A549 (cell line): ENCODE results near the gene C2orf78.

Experiments
- CEBPB ChIP-seq, 2 experiments: fragments of >200 bp in 1 of 2; sonication (Bioruptor Twin) in 1 of 2; formaldehyde crosslinking in 1 of 2; IDR thresholded peaks; 2 replicates each; pipeline ENCODE4 v1.6.1; 2012 to 2016
- KDM1A ChIP-seq: fragments of 200-600 bp; sonication (generic); IDR thresholded peaks from 2 replicates; pipeline ENCODE4 v1.6.1; 2016; ENCODE audit warnings: low read depth, mild to moderate bottlenecking
- MYC ChIP-seq: IDR thresholded peaks from 2 replicates; pipeline ENCODE4 v1.6.1; 2012; ENCODE audit warnings: mild to moderate bottlenecking, inconsistent platforms, low read length, improper control_type of control experiment, borderline replicate concordance
- NPAS2 ChIP-seq: fragments of 250-450 bp; sonication (Bioruptor Pico); IDR thresholded peaks from 2 replicates; pipeline ENCODE4 v1.8.0; 2022; ENCODE audit warnings: mild to moderate bottlenecking, moderate library complexity, borderline replicate concordance
- POLR2A ChIP-seq: IDR thresholded peaks from 2 replicates; pipeline ENCODE4 v1.6.1; 2012; ENCODE audit warnings: mild to moderate bottlenecking, low read length
- RARB ChIP-seq: fragments of 250-450 bp; sonication (Bioruptor Pico); IDR thresholded peaks from 2 replicates; pipeline ENCODE4 v1.8.0; 2021; ENCODE audit warnings: mild to moderate bottlenecking, moderate library complexity
- TF ChIP-seq, protein P1 (sequence below): fragments of 250-450 bp; sonication (Bioruptor Pico); IDR thresholded peaks from 2 replicates; pipeline ENCODE4 v1.5.0; 2021; ENCODE audit warnings: mild to moderate bottlenecking, moderate library complexity, borderline replicate concordance
- TF ChIP-seq, protein P2 (sequence below): fragments of >200 bp; sonication (Bioruptor Twin); formaldehyde crosslinking; IDR thresholded peaks from 3 replicates; pipeline ENCODE4 v1.5.1; 2016
- TF ChIP-seq, protein P3 (sequence below): fragments of 200-600 bp; sonication (generic); IDR thresholded peaks from 2 replicates; pipeline ENCODE4 v1.6.1; 2016; ENCODE audit warnings: antibody characterized with exemption, mild to moderate bottlenecking, moderate library complexity

DNA sequence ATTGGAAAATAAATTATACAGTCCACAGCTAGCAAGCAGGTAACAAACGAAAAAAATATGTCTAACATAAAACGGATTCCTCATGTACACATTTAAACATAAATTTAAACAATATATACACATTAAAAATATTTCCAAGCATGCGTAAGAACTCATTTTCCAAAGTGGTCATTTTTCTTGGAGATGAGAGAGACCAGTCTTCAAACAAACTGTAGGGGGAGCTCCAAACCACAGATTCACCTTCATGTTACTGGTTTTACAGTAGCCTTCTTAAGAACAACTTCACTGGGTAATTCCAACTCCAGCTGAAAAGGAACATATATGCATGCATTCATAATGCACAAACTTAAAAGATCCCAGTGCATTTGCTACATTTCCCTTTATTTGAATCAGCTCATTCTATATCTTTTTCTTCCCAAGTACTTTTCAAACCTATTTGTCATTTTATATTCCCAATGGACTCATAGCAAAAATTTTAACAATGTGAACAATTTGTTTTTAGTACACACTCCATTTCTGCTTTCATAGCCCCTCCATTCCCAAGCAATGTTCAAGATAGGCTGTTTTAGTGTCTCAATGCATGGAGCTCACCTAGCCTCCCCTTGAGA is 40.0 kb downstream of the C2orf78 start:
- TF ChIP-seq, protein P1, sequence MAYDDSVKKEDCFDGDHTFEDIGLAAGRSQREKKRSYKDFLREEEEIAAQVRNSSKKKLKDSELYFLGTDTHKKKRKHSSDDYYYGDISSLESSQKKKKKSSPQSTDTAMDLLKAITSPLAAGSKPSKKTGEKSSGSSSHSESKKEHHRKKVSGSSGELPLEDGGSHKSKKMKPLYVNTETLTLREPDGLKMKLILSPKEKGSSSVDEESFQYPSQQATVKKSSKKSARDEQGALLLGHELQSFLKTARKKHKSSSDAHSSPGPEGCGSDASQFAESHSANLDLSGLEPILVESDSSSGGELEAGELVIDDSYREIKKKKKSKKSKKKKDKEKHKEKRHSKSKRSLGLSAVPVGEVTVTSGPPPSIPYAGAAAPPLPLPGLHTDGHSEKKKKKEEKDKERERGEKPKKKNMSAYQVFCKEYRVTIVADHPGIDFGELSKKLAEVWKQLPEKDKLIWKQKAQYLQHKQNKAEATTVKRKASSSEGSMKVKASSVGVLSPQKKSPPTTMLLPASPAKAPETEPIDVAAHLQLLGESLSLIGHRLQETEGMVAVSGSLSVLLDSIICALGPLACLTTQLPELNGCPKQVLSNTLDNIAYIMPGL (CRISPR knock-in tag): no peak
- TF ChIP-seq POLR2A: no peak
- TF ChIP-seq, protein P2, sequence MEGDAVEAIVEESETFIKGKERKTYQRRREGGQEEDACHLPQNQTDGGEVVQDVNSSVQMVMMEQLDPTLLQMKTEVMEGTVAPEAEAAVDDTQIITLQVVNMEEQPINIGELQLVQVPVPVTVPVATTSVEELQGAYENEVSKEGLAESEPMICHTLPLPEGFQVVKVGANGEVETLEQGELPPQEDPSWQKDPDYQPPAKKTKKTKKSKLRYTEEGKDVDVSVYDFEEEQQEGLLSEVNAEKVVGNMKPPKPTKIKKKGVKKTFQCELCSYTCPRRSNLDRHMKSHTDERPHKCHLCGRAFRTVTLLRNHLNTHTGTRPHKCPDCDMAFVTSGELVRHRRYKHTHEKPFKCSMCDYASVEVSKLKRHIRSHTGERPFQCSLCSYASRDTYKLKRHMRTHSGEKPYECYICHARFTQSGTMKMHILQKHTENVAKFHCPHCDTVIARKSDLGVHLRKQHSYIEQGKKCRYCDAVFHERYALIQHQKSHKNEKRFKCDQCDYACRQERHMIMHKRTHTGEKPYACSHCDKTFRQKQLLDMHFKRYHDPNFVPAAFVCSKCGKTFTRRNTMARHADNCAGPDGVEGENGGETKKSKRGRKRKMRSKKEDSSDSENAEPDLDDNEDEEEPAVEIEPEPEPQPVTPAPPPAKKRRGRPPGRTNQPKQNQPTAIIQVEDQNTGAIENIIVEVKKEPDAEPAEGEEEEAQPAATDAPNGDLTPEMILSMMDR: peak; percentile 97
- TF ChIP-seq, protein P3, sequence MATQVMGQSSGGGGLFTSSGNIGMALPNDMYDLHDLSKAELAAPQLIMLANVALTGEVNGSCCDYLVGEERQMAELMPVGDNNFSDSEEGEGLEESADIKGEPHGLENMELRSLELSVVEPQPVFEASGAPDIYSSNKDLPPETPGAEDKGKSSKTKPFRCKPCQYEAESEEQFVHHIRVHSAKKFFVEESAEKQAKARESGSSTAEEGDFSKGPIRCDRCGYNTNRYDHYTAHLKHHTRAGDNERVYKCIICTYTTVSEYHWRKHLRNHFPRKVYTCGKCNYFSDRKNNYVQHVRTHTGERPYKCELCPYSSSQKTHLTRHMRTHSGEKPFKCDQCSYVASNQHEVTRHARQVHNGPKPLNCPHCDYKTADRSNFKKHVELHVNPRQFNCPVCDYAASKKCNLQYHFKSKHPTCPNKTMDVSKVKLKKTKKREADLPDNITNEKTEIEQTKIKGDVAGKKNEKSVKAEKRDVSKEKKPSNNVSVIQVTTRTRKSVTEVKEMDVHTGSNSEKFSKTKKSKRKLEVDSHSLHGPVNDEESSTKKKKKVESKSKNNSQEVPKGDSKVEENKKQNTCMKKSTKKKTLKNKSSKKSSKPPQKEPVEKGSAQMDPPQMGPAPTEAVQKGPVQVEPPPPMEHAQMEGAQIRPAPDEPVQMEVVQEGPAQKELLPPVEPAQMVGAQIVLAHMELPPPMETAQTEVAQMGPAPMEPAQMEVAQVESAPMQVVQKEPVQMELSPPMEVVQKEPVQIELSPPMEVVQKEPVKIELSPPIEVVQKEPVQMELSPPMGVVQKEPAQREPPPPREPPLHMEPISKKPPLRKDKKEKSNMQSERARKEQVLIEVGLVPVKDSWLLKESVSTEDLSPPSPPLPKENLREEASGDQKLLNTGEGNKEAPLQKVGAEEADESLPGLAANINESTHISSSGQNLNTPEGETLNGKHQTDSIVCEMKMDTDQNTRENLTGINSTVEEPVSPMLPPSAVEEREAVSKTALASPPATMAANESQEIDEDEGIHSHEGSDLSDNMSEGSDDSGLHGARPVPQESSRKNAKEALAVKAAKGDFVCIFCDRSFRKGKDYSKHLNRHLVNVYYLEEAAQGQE: no peak
- TF ChIP-seq NPAS2 (CRISPR knock-in tag): no peak
- no peak for TF ChIP-seq KDM1A
- no peak for TF ChIP-seq MYC
- TF ChIP-seq RARB: no peak
- TF ChIP-seq CEBPB (IDR thresholded peaks at IDR 0.05): no peak
